Right lobe of liver (tissue), 6 donors: ENCODE data around the gene WFDC5. TPM values are rescaled to one million over a fixed set of nuclear protein-coding genes. Genes with fewer than 3 reads are reported as not detected.

Source experiments
- ATAC-seq, 4 donors: fragments of 200-7000 bp; cut with Tn5 transposase; one replicate each; pipeline ENCODE4 v1.9.1; 2020; ENCODE audit warnings: mild to moderate bottlenecking in 4 of 4, moderate library complexity in 4 of 4
- DNase-seq, 3 donors: peaks; one replicate each; pipeline ENCODE4 v3.0.0-alpha.2; 2020
- H3K27ac ChIP-seq, 3 donors: fragments of 200-600 bp; one replicate each; pipeline ENCODE4 v1.8.0; 2022
- H3K27me3 ChIP-seq, 2 donors: fragments of 200-600 bp; one replicate each; pipeline ENCODE4 v1.8.0; 2022
- H3K36me3 ChIP-seq, 4 donors: fragments of 200-600 bp; sonication (generic) in 1 of 4; one replicate each; pipeline versions ENCODE4 v1.5.1 to v1.8.0; 2017 to 2022; ENCODE audit warnings: control low read depth in 1 of 4
- H3K4me1 ChIP-seq, 4 donors: fragments of 200-600 bp; sonication (generic) in 1 of 4; one replicate each; pipeline versions ENCODE4 v1.5.1 to v1.8.0; 2017 to 2022; ENCODE audit warnings: control low read depth in 1 of 4
- H3K4me3 ChIP-seq, 3 donors: fragments of 200-600 bp; one replicate each; pipeline ENCODE4 v1.8.0; 2022
- H3K9me3 ChIP-seq, 4 donors: fragments of 200-600 bp; sonication (generic) in 1 of 4; one replicate each; pipeline versions ENCODE4 v1.5.1 to v1.8.0; 2017 to 2022; ENCODE audit warnings: control low read depth in 1 of 4
- POLR2A ChIP-seq: fragments of 450-650 bp; IDR thresholded peaks from one replicate; pipeline ENCODE4 v1.6.1; 2017; ENCODE audit warnings: antibody characterized with exemption, mild to moderate bottlenecking
- WGBS: methylation state at CpG from one replicate; pipeline ENCODE4 v1.1.6; 2018; ENCODE audit warnings: low coverage, low lambda C conversion rate; ENCODE audit not compliant: insufficient coverage; ENCODE audit errors: missing lambda C conversion rate; 5-methylcytosine and 5-hydroxymethylcytosine counted together
- intact Hi-C, 2 donors: fragments of 100-400 bp; cut with DNase I; formaldehyde crosslinking; loops; one replicate each; pipeline versions ENCODE4 v1.11.2 to v1.14.1; 2022
- total RNA-seq, 6 experiments: library from RNA; depleted of rRNA in 2 of 6; stranded (reverse); fragments of >200 nt in 2 of 6; fragmentation: NEBNext Ultra II Directional in 3 of 6; extraction: Animal tissue kit (Norgen Biotek cat#: 25700) in 3 of 6; gene quantifications; one replicate each; pipeline versions ENCODE4 v1.1.0 to v1.2.4, GENCODE V29; 2016 to 2023
- TF ChIP-seq, protein P1 (sequence below), 4 donors: fragments of 200-600 bp in 3 of 4; fragments of 450-650 bp in 1 of 4; IDR thresholded peaks; one replicate each; pipeline versions ENCODE4 v1.5.1 to v1.8.0; 2016 to 2022; ENCODE audit warnings: antibody characterized with exemption in 4 of 4, mild to moderate bottlenecking in 2 of 4
- donor health status: DM: no; HTN: yes; CAD: no.
- donor health status: DM: no; HTN: no; CAD: no.
- donor health status: DM: no; HTN: no; CAD: no.
- donor health status: DM: no; HTN: yes; CAD: no.
- donor health status: DM: no; HTN: yes; CAD: no.

Gene WFDC5
- total RNA-seq, 6 experiments from 2014 or later = not detected

DNA sequence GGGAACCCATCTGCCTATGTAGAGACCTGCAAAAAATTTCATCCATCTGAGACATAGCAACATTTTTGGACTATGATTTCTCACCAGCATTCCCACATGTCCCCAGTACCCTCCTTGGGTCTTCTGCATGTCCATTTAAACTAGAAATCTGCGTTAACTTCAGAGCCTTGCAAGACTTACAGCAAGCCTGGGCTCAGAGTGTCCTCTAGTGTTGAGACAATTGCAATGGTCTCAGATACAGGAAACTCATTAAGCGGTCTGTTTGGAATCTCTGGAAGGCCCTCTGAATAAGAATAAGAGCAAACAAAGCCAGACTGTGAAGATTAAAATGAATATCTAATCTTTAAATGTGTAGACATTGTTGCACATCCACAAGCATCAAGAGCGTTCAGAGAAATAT, 39.2 kb upstream of the WFDC5 start:
- Histone ChIP-seq H3K27ac (no peak overlapping the region), H3K9me3 (no peaks in the 10 kb centered on the region), H3K4me1 (no peaks in the 10 kb centered on the region), H3K36me3 (no peaks in the 10 kb centered on the region), H3K4me3 (no peak overlapping the region), H3K27me3 (no peaks in the 10 kb centered on the region)
- no peak for ATAC-seq
- intact Hi-C loops = no loop called here
- WGBS = 41% methylated on average over 3 of the region's 3 CpGs
- no peak for DNase-seq
- TF ChIP-seq, protein P1, sequence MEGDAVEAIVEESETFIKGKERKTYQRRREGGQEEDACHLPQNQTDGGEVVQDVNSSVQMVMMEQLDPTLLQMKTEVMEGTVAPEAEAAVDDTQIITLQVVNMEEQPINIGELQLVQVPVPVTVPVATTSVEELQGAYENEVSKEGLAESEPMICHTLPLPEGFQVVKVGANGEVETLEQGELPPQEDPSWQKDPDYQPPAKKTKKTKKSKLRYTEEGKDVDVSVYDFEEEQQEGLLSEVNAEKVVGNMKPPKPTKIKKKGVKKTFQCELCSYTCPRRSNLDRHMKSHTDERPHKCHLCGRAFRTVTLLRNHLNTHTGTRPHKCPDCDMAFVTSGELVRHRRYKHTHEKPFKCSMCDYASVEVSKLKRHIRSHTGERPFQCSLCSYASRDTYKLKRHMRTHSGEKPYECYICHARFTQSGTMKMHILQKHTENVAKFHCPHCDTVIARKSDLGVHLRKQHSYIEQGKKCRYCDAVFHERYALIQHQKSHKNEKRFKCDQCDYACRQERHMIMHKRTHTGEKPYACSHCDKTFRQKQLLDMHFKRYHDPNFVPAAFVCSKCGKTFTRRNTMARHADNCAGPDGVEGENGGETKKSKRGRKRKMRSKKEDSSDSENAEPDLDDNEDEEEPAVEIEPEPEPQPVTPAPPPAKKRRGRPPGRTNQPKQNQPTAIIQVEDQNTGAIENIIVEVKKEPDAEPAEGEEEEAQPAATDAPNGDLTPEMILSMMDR (IDR thresholded peaks at IDR 0.05) = no peak
- no peak for TF ChIP-seq POLR2A

DNA sequence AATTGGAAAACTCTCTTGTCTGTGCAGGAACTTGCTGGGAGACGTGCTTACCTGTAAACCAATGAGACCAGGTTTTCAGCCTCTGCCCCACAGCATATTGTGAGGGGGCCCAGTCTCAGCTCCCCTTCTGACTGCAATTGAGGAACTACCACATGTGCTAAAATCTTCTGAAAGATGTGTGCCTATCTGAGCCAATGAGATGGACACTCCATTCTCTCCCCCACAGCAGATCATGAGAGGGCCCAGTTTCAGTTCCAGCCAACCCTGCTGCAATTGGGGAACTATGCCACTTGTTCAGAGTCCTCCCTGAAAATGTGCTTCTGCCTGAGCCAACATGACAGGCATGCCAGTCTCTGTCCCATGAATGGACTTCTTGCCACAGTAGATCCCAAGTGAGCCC, 38.8 kb upstream of the WFDC5 start:
- peak; percentile 27 to 58 (median 50) for ATAC-seq
- no peaks in the 10 kb centered on the region for H3K9me3 ChIP-seq
- H3K4me1 ChIP-seq = no peaks in the 10 kb centered on the region
- H3K27me3 ChIP-seq = no peaks in the 10 kb centered on the region
- no peak overlapping the region for H3K4me3 ChIP-seq
- intact Hi-C loops = no loop called here
- WGBS = 75% methylated on average over 1 of the region's 1 CpG
- DNase-seq = no peak
- no peak overlapping the region for H3K27ac ChIP-seq
- no peak for TF ChIP-seq POLR2A
- H3K36me3 ChIP-seq = no peaks in the 10 kb centered on the region

DNA sequence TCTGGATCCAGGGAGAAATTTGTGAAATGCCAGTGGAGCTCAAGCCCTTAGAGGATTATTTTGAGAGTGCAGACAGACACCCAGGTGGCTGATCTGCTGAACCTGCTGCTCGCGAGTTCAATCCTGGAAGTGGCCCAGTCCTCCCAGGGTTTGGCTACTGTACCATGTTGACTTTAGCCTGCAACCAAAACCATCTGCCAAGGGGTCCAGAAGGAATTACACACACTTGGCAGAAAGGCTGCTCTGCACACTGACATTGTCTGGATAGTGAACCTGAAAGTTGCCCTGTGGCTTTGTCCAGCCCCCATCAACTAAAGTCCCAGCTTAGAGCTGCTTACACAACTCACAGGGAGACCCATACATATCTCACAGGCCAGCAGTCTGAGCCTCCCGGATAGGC, 38.2 kb upstream of the WFDC5 start:
- Histone ChIP-seq H3K4me1 (no peaks in the 10 kb centered on the region), H3K36me3 (no peaks in the 10 kb centered on the region), H3K9me3 (no peaks in the 10 kb centered on the region), H3K4me3 (no peak overlapping the region), H3K27ac (no peak overlapping the region), H3K27me3 (no peaks in the 10 kb centered on the region)
- intact Hi-C loops = no loop called here
- no CpG with 5 or more reads among the region's 3 CpGs for WGBS
- TF ChIP-seq, protein P1 (IDR thresholded peaks at IDR 0.05) = no peak
- no peak for TF ChIP-seq POLR2A
- ATAC-seq (peak in 1 of 4 donors; percentile 79), DNase-seq (peak in 1 of 3 donors; percentile 56)

DNA sequence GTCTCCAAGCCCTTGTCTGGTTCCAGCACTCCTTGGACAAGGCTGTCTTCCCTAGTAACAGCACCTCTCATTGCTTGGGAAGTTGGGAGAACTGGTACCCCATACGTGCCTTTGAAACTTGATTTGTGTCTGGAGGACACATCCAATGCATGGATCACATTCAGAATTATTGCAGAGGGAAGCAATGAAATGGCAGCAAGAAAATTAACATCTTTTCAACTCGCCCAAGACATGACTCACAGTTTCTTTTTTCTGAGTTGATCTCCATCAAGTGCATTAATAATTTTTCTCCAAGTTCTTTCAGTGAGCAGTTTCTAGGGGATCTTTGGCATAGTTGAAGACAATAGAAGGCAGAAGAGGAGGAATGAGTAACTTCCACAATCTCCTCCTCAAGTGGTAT, 37.4 kb upstream of the WFDC5 start:
- TF ChIP-seq POLR2A = no peak
- TF ChIP-seq, protein P1 (IDR thresholded peaks at IDR 0.05) = no peak
- H3K27ac ChIP-seq = no peak overlapping the region
- WGBS = 38% methylated on average over 2 of the region's 2 CpGs
- no peak for ATAC-seq
- H3K9me3 ChIP-seq = no peaks in the 10 kb centered on the region
- intact Hi-C loops = no loop called here
- no peaks in the 10 kb centered on the region for H3K36me3 ChIP-seq
- H3K4me3 ChIP-seq = no peak overlapping the region
- no peaks in the 10 kb centered on the region for H3K4me1 ChIP-seq
- H3K27me3 ChIP-seq = no peaks in the 10 kb centered on the region
- no peak for DNase-seq

DNA sequence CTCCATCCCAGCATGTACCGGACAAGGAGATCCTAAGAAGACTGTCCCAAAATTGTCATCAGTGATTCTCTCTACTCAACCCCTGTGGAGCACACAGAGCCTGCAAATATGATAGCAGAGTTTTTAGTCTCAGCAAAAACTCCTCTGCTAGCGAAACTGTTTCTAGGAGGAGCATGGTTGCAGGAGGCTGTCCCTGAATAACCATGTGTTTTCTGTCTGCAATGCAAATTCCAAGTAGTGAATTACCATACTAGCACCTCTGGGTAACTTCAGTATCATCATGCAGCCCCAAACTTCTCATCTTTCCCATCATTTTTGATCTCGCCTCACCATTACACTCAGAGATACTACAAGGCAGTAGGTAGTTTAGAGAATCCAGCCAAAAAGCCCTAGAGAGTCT, 34.1 kb upstream of the WFDC5 start:
- intact Hi-C loops = no loop called here
- Histone ChIP-seq H3K9me3 (no peaks in the 10 kb centered on the region), H3K36me3 (no peaks in the 10 kb centered on the region), H3K4me1 (no peaks in the 10 kb centered on the region), H3K4me3 (no peak overlapping the region), H3K27me3 (no peaks in the 10 kb centered on the region), H3K27ac (no peak overlapping the region)
- ATAC-seq (no peak), DNase-seq (no peak)
- WGBS = 88% methylated on average over 2 of the region's 3 CpGs
- TF ChIP-seq, protein P1 (IDR thresholded peaks at IDR 0.05) = no peak
- no peak for TF ChIP-seq POLR2A
